Activated T-helper 1 cell treated with anti-CD3 and anti-CD28 coated beads, Interleukin-2, amount 50 U/mL, for 16 hours (primary cell): Measurements from ENCODE around the gene LETMD1.
A peak's percentile ranks its signal among the peaks of the same experiment; 100 is the strongest.
"Not testable (repeated sequence)": the region's sequence is repeated elsewhere in the genome, so short reads cannot be mapped to it uniquely, and the experiment has no call there.

Experiments used
- DNase-seq, 2 donors: peaks; one replicate each; pipeline ENCODE4 v3.0.0-alpha.2; 2020; ENCODE audit warnings: low read depth in 1 of 2, low spot score in 1 of 2

LETMD1 gene

DNA sequence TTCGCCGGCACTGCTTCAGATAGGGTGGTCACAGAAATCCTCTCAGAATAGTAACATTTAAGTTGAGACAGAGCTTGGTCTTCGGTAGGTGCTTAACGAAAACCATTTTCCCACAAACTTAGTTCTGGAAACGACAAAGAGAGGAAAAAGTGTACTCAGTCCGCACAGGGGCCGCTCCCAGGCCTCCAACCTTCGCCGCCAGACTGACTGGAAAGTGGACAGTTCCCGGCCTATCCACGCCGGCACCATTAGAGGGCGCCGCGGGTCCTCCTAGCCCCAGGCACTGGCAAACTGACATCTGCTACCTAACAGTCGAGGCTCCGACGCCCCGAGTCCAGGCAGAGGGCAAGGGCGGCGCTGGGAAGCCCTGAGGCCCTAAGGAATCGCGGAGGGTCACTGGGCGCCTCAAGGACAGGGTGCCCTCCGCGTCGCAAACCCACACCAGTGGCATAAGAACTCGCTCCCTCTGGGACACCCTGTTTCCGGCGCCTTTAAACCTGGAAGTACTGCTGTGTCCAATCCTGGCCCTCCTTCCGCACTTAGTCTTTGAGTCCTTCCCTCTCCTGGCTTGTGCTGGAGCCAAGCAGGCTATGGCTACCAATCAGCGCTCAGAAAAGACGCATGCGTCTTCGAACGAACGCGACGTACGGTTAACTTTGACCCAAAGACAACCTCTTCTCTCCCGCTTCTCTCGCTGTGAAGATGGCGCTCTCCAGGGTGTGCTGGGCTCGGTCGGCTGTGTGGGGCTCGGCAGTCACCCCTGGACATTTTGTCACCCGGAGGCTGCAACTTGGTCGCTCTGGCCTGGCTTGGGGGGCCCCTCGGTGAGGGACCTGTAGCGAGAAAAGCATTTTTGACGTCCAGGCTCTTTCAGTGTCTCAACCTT is at the start of gene LETMD1:
Gene LETMD1, plus strand, starts transcription at position 673 of the 886 bp plus-strand sequence. Its CDS starts 30 bp downstream, at position 703.
- peak; percentile 74 to 83 for DNase-seq

- DNase-seq, result no peak
Measured at GRCh38 chr12:50999093-50999492, 49.0 kb upstream of the LETMD1 start.

GRCh38 chr12:51000245-51000644 is 47.9 kb upstream of the LETMD1 start:
- no peak for DNase-seq

DNA sequence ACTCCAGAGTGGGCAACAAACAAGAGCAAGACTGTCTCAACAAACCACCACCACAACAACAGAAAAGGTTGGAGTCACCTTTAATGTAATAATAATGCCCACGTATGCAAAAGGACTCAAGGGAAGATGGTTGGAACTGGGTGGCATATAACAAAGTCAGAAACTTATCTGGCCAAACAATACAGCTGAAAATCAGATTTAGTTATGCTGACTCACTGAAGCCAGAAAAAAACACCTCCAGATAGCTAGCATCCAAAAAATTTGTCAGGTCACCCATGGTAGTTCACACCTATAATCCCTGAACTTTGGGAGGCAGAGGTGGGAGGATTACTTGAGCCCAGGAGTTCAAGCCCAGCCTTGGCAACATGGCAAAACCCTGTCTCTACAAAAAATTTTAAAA is 46.3 kb upstream of the LETMD1 start:
- DNase-seq, result no peak

GRCh38 chr12:51004504-51004903 is 43.6 kb upstream of the LETMD1 start:
- DNase-seq, result no peak

- no peak for DNase-seq
Measured at GRCh38 chr12:51005030-51005429, 43.1 kb upstream of the LETMD1 start.

DNA sequence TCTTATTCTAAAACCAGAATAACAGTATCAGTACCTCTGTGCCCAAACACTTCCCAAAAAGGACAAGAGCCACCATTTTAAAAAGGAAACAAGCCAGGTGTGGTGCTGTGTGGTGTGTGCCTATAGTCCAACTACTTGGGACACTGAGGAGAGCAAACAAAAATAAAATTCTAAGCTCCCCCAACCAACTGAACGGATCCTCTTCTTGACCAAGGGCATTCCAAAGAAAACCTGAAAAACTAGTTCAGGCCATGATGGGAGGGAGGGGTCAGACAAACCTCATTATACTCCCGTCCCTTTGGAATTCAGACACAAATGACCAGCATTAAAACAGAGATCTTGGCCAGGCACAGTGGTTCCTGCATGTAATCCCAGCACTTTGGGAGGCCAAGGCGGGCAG is 42.5 kb upstream of the LETMD1 start:
- DNase-seq, result no peak

- no peak for DNase-seq
Measured at GRCh38 chr12:51008329-51009055, 39.6 kb upstream of the LETMD1 start.

GRCh38 chr12:51009056-51009440 is 39.1 kb upstream of the LETMD1 start:
- no peak for DNase-seq

DNA sequence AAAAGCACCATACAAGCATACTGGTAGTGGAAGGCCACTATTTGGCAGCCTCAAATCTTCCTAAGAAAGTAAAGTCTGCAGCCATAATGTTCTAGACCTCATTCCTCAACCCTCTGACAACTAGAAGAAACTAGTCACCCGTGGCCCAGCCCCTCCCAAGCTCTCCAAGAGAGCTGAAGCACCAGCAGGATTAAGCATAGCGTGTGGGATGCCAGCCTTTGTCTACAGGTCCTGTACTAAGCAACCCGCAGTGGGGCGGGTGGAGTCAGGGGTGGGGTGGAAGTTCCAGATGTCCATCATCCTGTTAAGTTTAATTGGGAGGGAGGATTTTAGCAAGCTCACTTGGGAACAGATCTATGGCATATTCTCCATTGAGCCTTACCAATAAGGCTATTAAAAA is 36.2 kb upstream of the LETMD1 start:
- no peak for DNase-seq

GRCh38 chr12:51012570-51013236 is 35.4 kb upstream of the LETMD1 start:
- no peak for DNase-seq

DNA sequence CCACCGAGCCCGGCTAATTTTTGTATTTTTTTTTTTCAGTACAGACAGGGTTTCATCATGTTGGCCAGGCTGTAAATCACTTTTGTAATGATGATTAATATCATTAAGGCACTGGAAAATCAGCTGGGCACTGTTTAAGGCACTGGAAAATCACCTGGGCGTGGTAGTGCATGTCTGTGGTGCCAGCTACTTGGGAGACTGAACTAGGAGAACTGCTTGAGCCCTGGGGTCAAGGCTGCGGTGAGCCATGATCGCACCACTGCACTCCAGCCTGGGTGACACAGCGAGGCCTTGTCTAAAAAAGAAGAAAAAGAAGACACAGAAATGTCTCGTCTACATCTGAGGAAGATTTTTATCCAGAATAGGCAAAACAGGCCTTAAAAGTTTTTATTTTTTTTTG is 34.7 kb upstream of the LETMD1 start:
- DNase-seq, result no peak

DNA sequence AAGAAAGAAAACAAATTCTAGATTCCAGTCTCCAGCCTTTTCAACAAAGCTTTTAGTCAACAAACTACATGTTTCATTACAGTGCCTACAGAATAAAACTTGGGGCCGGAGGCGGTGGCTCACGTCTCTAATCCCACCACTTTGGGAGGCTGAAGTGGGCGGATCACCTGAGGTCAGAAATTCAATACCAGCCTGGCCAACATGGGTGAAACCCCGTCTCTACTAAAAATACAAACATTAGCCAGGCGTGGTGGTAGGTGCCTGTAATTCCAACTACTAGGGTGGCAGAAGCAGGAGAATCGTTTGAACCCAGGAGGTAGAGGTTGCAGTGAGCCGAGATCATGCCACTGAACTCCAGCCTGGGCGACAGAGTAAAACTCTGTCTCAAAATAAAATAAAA is 33.7 kb upstream of the LETMD1 start:
- not testable (repeated sequence) for DNase-seq

DNA sequence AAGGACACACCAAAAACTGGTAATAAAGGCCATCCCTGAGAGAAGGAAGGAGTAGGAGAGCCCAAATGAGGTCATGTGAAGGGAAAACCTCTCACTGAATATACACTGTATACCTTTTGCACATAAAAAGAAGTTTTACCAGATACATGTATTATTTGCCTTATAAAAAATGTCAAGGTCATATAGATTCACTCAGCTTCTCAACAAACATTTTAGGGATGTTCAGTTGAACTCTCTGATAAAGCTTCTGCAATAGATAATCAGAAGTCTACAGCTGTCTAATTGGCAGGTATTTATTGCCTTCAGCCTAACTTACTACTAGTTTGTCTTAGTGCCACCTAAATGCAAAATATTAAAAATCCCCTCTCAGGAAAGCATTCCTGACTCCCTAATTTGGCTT is 30.7 kb upstream of the LETMD1 start:
- no peak for DNase-seq

GRCh38 chr12:51018956-51019355 is 29.2 kb upstream of the LETMD1 start:
- no peak for DNase-seq

DNA sequence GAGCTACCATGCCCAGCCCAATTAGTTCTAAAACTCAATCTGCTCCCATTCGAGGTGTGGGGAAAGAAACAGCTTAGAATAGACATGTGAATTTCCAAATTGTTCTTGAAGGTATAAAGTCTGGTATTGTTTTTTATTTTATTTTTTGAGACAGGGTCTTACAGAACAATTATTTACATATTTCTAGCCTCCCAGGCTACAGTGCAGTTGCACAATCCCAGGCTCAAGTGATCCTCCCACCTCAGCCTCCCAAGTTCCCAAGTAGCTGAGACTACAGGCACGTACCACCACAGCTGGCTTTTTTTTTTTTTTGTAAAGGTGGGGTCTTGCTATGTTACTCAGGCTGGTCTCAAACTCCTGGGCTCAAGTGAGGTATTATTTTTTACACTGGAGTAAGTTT is 28.2 kb upstream of the LETMD1 start:
- no peak for DNase-seq

- DNase-seq, result no peak
Measured at GRCh38 chr12:51020448-51021182, 27.5 kb upstream of the LETMD1 start.

GRCh38 chr12:51021694-51022093 is 26.4 kb upstream of the LETMD1 start:
- DNase-seq, result no peak

GRCh38 chr12:51023625-51024382 is 24.3 kb upstream of the LETMD1 start:
- DNase-seq, result no peak

DNA sequence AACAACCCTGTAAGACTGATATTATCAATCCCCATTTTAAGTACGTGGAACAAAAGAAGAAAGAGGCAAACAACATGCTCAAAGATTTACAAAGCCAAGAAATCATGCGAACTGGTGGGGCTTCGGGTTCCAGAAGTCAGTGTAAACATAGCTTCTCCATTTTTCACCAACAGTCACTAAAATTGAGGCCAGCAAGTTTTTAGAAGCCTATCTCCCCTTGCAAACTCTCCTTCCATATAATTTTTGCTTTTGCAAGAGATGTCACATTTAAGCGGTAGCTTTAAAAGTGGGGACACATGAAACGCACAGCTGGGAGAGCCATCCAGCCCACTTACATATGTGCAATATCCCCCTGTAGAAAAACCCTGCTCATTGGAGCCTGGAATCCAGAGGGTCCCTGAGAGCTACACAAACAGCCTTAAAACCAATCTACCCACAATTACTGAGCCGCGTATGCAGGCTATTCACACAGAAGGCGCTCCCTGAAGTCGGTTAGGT is 22.7 kb upstream of the LETMD1 start:
- no peak for DNase-seq
